Stimulated activated CD8-positive, alpha-beta memory T cell treated with anti-CD3 and anti-CD28 coated beads, Interleukin-7, amount 100 ng/mL, for 48 hours (primary cell): ENCODE results near the gene COL5A1.

Experiments
- DNase-seq, 2 donors: peaks; one replicate each; pipeline ENCODE4 v3.0.0-alpha.2; 2020; ENCODE audit warnings: low read depth in 1 of 2; ENCODE audit errors: extremely low read depth in 1 of 2

COL5A1 gene

GRCh38 chr9:134641173-134641989 lies at the start of gene COL5A1:
TSS of gene COL5A1 (plus strand) at chr9:134641803. CDS start at chr9:134642188, 385 bp downstream.
- DNase-seq, result peak; percentile 3 to 7

GRCh38 chr9:134592018-134592818 lies 49.4 kb upstream of the COL5A1 start:
- DNase-seq, result no peak

GRCh38 chr9:134592819-134593200 lies 48.8 kb upstream of the COL5A1 start:
- no peak for DNase-seq

GRCh38 chr9:134593286-134594077 lies 48.1 kb upstream of the COL5A1 start:
- DNase-seq, result no peak

GRCh38 chr9:134594078-134594941 lies 47.3 kb upstream of the COL5A1 start:
- DNase-seq, result no peak

GRCh38 chr9:134595014-134595413 lies 46.6 kb upstream of the COL5A1 start:
- no peak for DNase-seq

GRCh38 chr9:134597041-134597913 lies 44.3 kb upstream of the COL5A1 start:
- DNase-seq, result no peak

GRCh38 chr9:134597957-134598883 lies 43.4 kb upstream of the COL5A1 start:
- no peak for DNase-seq

GRCh38 chr9:134598884-134599245 lies 42.7 kb upstream of the COL5A1 start:
- no peak for DNase-seq

GRCh38 chr9:134600371-134600770 lies 41.2 kb upstream of the COL5A1 start:
- no peak for DNase-seq

- DNase-seq, result no peak
Measured at GRCh38 chr9:134600836-134601638, 40.6 kb upstream of the COL5A1 start.

GRCh38 chr9:134601764-134602163 lies 39.8 kb upstream of the COL5A1 start:
- DNase-seq, result no peak

- no peak for DNase-seq
Measured at GRCh38 chr9:134602547-134603362, 38.8 kb upstream of the COL5A1 start.

GRCh38 chr9:134604834-134605233 lies 36.8 kb upstream of the COL5A1 start:
- no peak for DNase-seq

GRCh38 chr9:134605351-134605965 lies 36.1 kb upstream of the COL5A1 start:
- no peak for DNase-seq

- DNase-seq, result no peak
Measured at GRCh38 chr9:134605966-134606357, 35.6 kb upstream of the COL5A1 start.
